Activated CD4-positive, CD25-positive, alpha-beta regulatory T cell treated with anti-CD3 and anti-CD28 coated beads, Interleukin-2, amount 50 U/mL, for 16 hours (primary cell): Measurements from ENCODE around the gene TIRAP.
"Not testable (repeated sequence)": the region's sequence is repeated elsewhere in the genome, so short reads cannot be mapped to it uniquely, and the experiment has no call there.

Experiments used
- DNase-seq: peaks from one replicate; pipeline ENCODE4 v3.0.0-alpha.2; 2020; ENCODE audit warnings: low read depth, low spot score

TIRAP gene

GRCh38 chr11:126284829-126285228 lies 1.9 kb downstream of the TIRAP start:
- peak; percentile 69 for DNase-seq

DNA sequence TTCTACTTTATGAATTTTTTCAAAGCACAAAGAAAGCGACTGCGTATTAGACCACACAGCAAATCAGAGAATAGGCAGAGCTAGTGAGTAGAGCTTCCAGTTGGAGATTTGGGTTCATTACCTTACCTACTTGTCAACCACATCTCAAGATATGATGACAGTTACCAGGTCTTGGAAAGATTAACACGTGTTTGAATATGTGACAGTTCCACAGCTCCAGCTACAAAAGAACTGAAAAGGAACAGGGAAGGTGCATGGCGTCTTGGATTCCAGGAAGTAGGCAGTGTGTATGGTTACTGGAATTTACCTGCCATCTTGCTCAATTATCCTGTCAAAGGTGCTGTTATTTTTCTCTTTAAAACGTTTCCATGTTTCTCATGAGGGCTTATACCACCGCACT lies 5.3 kb downstream of the TIRAP start:
- DNase-seq: no peak

- no peak for DNase-seq
Measured at GRCh38 chr11:126290887-126291286, 8.0 kb downstream of the TIRAP start.

DNA sequence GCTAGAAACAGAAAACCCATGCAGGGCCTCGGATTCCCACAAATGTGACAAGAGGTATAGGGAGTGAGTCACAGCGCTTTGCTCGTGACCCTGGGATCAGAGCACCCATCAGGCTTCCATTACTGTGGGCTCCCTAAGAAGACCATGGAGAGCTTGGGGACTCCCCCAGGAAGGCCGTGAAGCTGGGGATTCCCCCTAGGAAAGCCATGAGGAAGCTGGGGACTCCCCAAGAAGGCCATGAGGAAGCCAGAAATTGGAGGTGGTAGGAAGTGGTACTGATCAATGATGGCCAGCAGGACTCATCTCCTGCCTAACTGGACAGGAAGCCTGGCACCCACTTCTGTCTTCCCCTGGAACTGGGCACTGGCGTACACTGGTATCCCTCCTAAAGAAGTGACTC lies 10.8 kb downstream of the TIRAP start:
- DNase-seq: no peak

DNA sequence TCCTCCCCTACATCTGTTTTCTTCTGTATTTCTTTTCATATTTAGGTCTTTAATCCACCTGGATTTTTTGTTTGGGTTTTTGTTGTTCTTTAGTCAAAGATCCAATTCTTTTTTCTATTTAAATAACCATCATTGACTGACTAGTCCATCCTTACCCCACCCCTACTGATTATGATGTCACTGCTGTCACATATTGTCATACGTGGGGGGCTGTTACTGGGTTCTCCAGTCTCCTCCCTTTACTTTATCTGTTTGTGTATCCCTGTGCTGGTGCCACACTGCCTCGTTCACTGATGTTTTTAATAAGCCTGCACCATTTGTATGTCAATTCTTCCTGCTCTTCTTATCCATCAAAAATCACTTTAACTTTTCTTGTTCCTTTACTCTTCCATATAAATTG lies 14.1 kb downstream of the TIRAP start:
- DNase-seq: no peak

GRCh38 chr11:126303623-126304456 lies 20.9 kb downstream of the TIRAP start, which contains the start of gene DCPS:
Gene DCPS (plus strand): TSS chr11:126304060. CDS start chr11:126304081, 21 bp downstream.
- peak; percentile 63 for DNase-seq

GRCh38 chr11:126304457-126305075 lies 21.7 kb downstream of the TIRAP start:
- no peak for DNase-seq

DNA sequence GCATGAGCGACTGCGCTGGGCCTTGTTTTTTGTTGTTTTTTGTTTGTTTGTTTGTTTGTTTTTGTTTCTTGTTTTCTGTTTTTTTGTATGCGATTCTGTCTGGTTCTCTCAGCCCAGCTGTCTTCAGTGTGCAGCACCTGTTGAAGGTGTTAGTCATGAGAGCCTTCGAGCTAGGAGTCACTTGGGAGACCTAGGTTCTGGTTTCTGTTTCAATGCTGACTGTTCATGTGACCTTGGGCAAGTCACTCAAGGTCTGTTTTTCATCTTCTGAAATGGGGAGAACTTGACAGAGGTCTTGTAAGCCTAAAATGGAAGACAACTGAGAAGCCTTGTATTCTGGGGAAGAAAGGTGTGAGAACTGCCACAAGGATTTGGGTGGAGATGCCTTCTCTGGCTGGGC lies 22.8 kb downstream of the TIRAP start:
- DNase-seq: no peak

DNA sequence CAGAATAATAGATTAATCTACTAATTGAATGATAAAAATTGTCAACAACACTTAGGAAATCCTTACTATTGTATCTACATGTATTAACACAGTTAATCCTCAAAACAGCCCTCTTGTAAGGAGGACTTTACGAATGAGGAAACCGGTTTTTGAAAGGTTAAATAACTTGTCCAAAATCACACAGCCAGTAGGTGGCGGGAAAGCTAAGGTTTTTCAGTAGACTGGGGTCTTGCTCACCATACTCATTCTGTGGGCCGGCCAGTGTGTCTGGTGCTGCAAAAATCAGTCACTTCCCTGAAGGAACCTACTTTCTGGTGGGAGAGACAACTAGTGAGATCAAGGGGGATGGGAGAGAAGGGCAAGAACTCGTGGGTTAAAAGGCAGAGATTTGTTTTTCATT lies 24.8 kb downstream of the TIRAP start:
- no peak for DNase-seq

DNA sequence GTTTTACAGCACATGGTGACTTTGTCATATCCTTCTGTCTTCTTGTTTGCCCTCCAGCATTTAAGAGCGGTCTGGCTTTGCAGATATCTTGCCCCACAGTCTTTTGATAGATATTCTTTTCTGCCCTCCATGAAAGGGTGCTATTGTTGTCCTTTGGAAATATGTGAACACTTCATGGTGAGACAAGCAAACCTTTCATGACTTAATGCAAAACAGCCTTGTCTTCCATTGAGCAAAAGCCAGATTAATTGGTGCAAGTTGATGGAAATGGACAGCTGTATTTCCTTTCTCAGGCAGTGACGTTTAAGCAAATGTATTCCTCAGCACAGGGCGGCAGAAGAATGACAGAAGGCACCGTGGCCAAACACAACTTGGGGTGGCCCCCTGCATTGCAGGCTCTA lies 25.4 kb downstream of the TIRAP start:
- no peak for DNase-seq

DNA sequence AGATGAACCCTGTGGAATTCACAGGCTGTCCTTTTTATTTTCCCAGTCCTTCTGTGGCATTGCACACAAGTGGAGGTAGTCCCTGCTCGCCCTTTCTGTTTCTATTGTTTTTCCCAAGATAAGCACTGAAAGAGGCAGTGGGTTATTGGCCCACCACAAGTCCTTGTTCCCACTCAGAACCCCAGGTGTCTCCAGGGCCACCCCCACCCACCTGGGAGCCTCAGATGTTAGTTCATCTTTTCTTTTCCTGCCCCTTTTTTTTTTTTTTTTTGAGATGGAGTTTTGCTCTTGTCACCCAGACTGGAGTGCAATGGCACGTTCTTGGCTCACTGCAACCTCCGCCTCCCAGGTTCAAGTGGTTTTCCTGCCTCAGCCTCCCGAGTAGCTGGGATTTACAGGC lies 25.9 kb downstream of the TIRAP start:
- DNase-seq: not testable (repeated sequence)

DNA sequence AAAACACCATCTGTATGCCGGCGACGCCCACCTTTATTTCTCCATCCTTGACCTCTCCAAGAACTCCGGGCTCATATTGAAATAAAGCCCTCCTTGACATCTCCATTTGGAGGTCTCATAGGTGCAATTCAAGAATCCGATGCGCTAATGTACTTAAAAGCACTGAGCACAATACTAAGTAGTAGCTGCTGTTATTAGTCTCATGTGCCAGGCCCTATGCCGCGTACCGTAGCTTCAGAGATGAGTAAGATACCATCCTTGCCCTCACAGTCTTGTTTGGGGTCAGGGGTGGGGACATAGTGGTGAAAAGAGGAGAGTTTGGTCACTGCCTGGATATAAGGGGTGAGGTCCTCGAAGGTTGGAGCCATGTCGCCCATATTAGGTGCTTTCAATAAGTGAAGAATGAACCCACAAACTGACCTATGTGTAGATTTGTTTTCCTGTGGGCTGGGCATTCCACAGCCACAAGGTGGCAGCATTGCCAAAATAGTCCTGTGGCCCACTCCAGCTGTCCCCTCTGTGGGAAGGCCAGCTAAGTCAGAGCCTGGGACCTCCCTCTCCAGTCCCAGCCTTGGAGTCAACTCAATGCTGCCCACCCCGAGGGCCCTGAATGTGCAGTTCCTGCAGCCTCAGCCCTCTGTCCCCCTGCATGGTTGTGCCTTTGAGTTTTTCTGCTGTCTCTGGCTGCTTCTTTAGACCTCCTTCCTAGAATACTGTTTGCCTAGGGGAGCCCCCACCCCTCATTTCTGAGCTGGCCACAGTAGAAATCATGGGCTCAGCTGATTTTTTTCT lies 27.5 kb downstream of the TIRAP start:
- DNase-seq: peak; percentile 26

DNA sequence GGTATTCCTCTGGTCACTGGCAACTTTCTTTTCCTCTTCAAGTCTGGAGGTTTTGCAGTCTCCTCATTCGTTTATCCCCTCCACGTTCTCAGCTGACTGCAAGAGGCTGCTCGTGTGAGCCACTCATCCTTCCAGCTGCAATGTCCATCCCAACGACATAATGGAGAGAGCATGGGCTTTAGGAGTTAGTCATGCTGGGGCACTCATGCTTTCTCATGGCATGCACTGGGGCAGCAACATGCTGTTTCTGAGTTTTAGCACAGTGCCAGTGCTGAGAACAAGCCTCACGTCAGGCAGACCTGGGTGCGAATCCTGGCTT lies 28.1 kb downstream of the TIRAP start:
- no peak for DNase-seq

DNA sequence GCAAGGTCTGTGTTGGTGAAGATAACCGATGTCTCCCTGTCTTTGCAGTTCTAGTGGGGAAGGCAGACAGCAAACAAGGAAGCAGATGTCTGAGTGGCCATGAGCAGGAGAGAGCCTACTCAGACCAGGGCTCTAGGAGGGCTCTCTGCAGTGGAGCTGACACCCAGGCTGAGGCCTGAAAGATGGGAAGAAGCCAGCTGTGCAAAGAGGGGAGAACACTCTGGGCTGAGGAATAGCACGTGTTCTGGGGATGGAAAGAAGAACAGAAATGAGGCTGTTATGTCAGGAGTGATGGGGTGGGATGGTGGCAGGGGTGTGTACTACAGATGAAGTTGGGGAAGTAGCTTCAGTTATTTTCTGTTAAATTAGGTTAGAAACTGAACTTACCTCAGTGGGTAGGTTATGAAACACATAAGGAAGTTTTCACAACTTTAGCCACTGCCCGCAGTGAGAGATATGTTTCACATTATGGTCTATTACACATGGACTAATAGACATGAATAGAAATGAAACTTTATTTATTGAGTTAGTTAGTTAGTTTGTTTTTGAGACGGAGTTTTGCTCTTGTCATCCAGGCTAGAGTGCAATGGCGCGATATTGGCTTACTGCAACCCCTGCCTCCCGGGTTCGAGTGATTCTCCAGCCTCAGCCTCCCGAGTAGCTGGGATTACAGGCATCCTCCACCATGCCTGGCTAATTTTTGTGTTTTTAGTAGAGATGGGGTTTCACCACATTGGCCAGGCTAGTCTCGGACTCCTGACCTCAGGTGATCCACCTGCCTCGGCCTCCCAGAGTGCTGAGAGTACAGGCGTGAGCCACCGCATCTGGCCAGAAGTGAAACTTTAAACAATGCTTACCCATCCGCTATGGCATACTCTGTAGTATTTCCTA lies 28.8 kb downstream of the TIRAP start:
- DNase-seq: no peak

- DNase-seq: no peak
Measured at GRCh38 chr11:126312961-126313360, 30.1 kb downstream of the TIRAP start.

GRCh38 chr11:126313826-126314225 lies 30.9 kb downstream of the TIRAP start:
- no peak for DNase-seq

DNA sequence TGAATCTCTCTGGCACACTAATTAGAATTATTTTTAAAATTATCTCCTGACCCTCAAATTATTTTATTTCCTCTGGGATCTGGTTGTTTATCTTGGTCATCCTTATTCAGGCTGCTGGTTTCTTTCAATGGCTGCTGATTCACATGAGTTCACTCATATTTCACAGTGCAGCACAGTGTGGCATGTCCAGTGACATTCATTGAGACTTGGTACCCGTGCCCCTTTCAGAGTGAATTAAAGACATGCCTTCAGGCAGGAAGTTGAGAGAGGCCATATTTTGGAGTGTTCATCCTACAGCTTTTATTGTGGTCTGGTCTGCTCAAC lies 34.5 kb downstream of the TIRAP start:
- DNase-seq: no peak

DNA sequence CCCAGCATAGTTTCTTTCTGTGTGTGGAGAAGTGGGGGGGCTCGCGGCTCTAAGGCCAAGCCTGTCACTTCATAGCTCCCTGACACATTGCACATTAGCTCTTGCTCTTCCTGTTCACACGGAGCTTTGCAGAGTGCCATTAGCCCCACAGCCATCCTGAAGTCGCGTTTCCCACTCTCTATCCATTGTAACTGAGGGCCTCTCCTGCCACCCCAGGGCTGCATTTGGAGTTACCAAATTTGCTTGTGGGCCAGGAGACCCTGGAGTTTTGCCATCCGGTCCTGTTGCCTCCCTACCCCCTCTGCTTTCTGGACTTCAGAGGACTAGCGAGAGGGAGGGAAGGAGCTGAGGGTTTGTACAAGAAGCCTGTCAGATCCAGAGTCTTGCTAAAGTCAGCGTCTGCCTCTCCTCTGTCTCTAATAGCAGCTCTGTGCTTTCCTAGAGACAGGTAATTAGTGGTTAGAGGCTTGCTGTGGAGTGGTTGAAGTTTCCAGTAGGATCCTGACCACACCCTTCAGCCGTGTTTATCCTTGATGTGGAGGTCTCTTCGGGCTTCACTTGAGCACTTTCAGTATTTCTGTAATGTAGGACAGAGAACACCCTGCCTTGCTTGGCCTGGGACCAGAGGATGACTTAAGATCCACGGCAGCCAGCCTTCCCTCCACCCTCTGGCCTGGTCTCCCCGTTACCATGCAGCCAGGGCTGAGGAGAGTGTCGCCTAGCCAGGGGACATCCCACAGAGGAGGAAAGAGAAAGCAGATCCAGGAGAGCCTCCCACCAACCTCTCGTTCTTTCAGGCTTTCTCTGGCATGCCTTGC lies 35.1 kb downstream of the TIRAP start:
- no peak for DNase-seq

- DNase-seq: no peak
Measured at GRCh38 chr11:126318574-126319373, 35.9 kb downstream of the TIRAP start.

DNA sequence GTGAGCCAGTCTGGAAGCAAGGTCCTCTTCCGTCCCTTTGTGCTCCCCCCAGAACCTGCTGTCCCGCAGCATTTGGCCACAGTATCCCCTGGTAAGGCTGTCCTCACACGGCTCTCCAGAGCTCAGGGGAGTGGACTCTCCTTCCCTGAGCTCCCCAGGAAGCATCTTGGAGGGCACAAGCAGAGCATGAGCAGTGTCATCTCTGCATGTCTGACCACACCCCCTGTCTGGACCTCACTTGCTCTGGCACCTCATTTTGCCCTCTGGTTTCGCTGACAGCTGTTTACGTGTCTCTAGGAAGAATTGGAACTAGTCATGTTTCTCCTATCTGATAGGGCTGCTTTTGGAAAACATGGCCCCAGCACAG lies 36.5 kb downstream of the TIRAP start:
- DNase-seq: no peak
